A549 (cell line): ENCODE data around the gene ZNF275.

Experiments used
- BHLHE40 ChIP-seq: IDR thresholded peaks from 2 replicates; pipeline ENCODE4 v1.6.1; 2012; ENCODE audit warnings: low read depth, low read length, inconsistent platforms
- HMGXB4 ChIP-seq: fragments of 250-450 bp; sonication (Bioruptor Pico); IDR thresholded peaks from 2 replicates; pipeline ENCODE4 v1.5.0; 2021; ENCODE audit warnings: mild to moderate bottlenecking, moderate library complexity, borderline replicate concordance
- HOXB5 ChIP-seq: fragments of 250-450 bp; sonication (Bioruptor Pico); IDR thresholded peaks from 2 replicates; pipeline ENCODE4 v1.5.0; 2020; ENCODE audit warnings: mild to moderate bottlenecking, moderate library complexity
- JUN ChIP-seq, 2 experiments: fragments of >200 bp; sonication (Bioruptor Twin); formaldehyde crosslinking; IDR thresholded peaks; 2 replicates in 1 of 2; 3 replicates in 1 of 2; pipeline ENCODE4 v1.6.1; 2016 to 2017
- NR3C1 ChIP-seq: fragments of >200 bp; sonication (Bioruptor Twin); formaldehyde crosslinking; IDR thresholded peaks from 3 replicates; pipeline ENCODE4 v1.6.1; 2017
- POLR2A ChIP-seq: IDR thresholded peaks from 2 replicates; pipeline ENCODE4 v1.6.1; 2012; ENCODE audit warnings: mild to moderate bottlenecking, low read length
- RFX5 ChIP-seq: fragments of 450-650 bp; IDR thresholded peaks from 2 replicates; pipeline ENCODE4 v1.7.1; 2014; ENCODE audit warnings: antibody characterized with exemption, mild to moderate bottlenecking, moderate library complexity
- SREBF2 ChIP-seq: fragments of 450-650 bp; IDR thresholded peaks from 2 replicates; pipeline ENCODE4 v1.6.1; 2014; ENCODE audit warnings: mild to moderate bottlenecking, moderate library complexity
- TF ChIP-seq, protein P1 (sequence below): fragments of >200 bp; sonication (Bioruptor Twin); formaldehyde crosslinking; IDR thresholded peaks from 3 replicates; pipeline ENCODE4 v1.5.1; 2016

- TF ChIP-seq BHLHE40 (no peak), SREBF2 (no peak), HMGXB4 (CRISPR knock-in tag) (no peak), RFX5 (no peak), HOXB5 (CRISPR knock-in tag) (no peak), JUN (IDR thresholded peaks at IDR 0.05) (no peak), POLR2A (no peak), NR3C1 (no peak)
- TF ChIP-seq, protein P1, sequence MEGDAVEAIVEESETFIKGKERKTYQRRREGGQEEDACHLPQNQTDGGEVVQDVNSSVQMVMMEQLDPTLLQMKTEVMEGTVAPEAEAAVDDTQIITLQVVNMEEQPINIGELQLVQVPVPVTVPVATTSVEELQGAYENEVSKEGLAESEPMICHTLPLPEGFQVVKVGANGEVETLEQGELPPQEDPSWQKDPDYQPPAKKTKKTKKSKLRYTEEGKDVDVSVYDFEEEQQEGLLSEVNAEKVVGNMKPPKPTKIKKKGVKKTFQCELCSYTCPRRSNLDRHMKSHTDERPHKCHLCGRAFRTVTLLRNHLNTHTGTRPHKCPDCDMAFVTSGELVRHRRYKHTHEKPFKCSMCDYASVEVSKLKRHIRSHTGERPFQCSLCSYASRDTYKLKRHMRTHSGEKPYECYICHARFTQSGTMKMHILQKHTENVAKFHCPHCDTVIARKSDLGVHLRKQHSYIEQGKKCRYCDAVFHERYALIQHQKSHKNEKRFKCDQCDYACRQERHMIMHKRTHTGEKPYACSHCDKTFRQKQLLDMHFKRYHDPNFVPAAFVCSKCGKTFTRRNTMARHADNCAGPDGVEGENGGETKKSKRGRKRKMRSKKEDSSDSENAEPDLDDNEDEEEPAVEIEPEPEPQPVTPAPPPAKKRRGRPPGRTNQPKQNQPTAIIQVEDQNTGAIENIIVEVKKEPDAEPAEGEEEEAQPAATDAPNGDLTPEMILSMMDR = peak; percentile 74
Observed at GRCh38 chrX:153400146-153401132, 66.5 kb downstream of the ZNF275 start.
